Activated CD4-positive, alpha-beta T cell treated with anti-CD3 and anti-CD28 coated beads, Interleukin-2, amount 50 U/mL, for 4 hours (primary cell): ENCODE data around the gene TM9SF1.

ENCODE experiments used
- DNase-seq, 2 experiments: peaks; one replicate each; pipeline ENCODE4 v3.0.0-alpha.2; 2020

TM9SF1 gene

GRCh38 chr14:24147761-24148428, 47.3 kb downstream of the TM9SF1 start:
- no peak for DNase-seq

GRCh38 chr14:24146978-24147760, 48.1 kb downstream of the TM9SF1 start, which contains the start of gene RNF31:
TSS of gene RNF31 (plus strand) at chr14:24147498. CDS start at chr14:24147699, 201 bp downstream.
- peak; percentile 97 to 98 for DNase-seq

GRCh38 chr14:24146453-24146977, 48.7 kb downstream of the TM9SF1 start, which contains the start of gene PSME2:
TSS of gene PSME2 (minus strand) at chr14:24146610. CDS start at chr14:24146581, 29 bp downstream.
- peak; percentile 73 to 78 for DNase-seq

- no peak for DNase-seq
Measured at GRCh38 chr14:24145690-24146452, 49.4 kb downstream of the TM9SF1 start.

GRCh38 chr14:24145219-24145618, 50.0 kb downstream of the TM9SF1 start:
- DNase-seq: no peak

GRCh38 chr14:24144451-24144850, 50.8 kb downstream of the TM9SF1 start:
- DNase-seq: no peak

- DNase-seq: no peak
Measured at GRCh38 chr14:24143511-24143910, 51.7 kb downstream of the TM9SF1 start.

GRCh38 chr14:24141097-24141880, 54.0 kb downstream of the TM9SF1 start, which contains the start of gene EMC9:
TSS of gene EMC9 (minus strand) at chr14:24141591. CDS start at chr14:24141304, 287 bp downstream.
- DNase-seq: peak; percentile 100

- DNase-seq: no peak
Measured at GRCh38 chr14:24139272-24139934, 55.8 kb downstream of the TM9SF1 start.
